Colonic mucosa (tissue), 4 donors: Measurements from ENCODE around the gene MLLT10. TPM values are rescaled to one million over a fixed set of nuclear protein-coding genes. Genes with fewer than 3 reads are reported as not detected.

Experiments used
- DNase-seq: peaks from one replicate; pipeline ENCODE4 v3.0.0-alpha.2; 2020
- H3K27ac ChIP-seq: fragments of 200-600 bp; one replicate; pipeline ENCODE4 v1.8.0; 2021
- H3K27me3 ChIP-seq: fragments of 200-600 bp; one replicate; pipeline ENCODE4 v1.8.0; 2021
- H3K36me3 ChIP-seq: fragments of 200-600 bp; one replicate; pipeline ENCODE4 v1.8.0; 2021
- H3K4me1 ChIP-seq: fragments of 200-600 bp; one replicate; pipeline ENCODE4 v1.8.0; 2021; ENCODE audit warnings: mild to moderate bottlenecking
- H3K4me3 ChIP-seq: fragments of 200-600 bp; one replicate; pipeline ENCODE4 v1.8.0; 2021
- H3K9ac ChIP-seq, 2 donors: one replicate each; pipeline ENCODE4 v1.7.0; 2013; ENCODE audit warnings: control low read depth in 2 of 2, low read depth in 2 of 2, low read length in 2 of 2
- H3K9me3 ChIP-seq: fragments of 200-600 bp; one replicate; pipeline ENCODE4 v1.8.0; 2021
- intact Hi-C: fragments of 100-400 bp; cut with DNase I; formaldehyde crosslinking; loops from one replicate; pipeline ENCODE4 v1.14.1; 2022
- total RNA-seq, 2 donors: library from RNA; stranded (reverse); fragmentation: NEBNext Ultra II Directional in 1 of 2; extraction: Animal tissue kit (Norgen Biotek cat#: 25700) in 1 of 2; gene quantifications; one replicate each; pipeline ENCODE4 v1.2.1, GENCODE V29; 2021
- TF ChIP-seq, protein P1 (sequence below): fragments of 200-600 bp; IDR thresholded peaks from one replicate; pipeline ENCODE4 v1.8.0; 2022; ENCODE audit warnings: antibody characterized with exemption, mild to moderate bottlenecking
- donor health status: healthy.
- donor health status: DM: no; HTN: no; CAD: no.
- donor health status: DM: no; HTN: no; CAD: no.

MLLT10 gene
- total RNA-seq, 2 donors from 2014 or later = 17.8 to 25.1 TPM

DNA sequence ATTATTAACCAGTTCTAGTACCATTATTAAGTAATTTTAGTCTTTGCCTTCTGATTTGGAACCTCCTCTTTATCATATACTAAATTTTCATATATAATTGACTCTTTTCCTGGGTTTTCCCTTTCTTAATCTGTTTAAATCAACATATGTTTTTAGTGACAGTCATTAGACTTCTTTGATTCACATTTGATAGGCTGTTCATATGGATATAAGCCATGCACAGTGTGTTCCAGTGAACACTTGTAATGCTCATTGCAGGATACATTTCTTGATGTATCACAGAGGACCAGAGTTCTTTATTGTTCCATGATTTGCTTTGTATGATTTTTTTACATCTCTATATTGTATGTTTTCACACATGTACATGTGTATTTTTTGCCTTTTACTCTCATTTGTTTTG is 114.0 kb downstream of the MLLT10 start:
- Histone ChIP-seq H3K36me3 (no peaks in the 10 kb centered on the region), H3K9me3 (no peaks in the 10 kb centered on the region), H3K9ac (no peak overlapping the region), H3K27ac (no peak overlapping the region), H3K4me1 (no peaks in the 10 kb centered on the region), H3K4me3 (no peak overlapping the region), H3K27me3 (no peaks in the 10 kb centered on the region)
- TF ChIP-seq, protein P1, sequence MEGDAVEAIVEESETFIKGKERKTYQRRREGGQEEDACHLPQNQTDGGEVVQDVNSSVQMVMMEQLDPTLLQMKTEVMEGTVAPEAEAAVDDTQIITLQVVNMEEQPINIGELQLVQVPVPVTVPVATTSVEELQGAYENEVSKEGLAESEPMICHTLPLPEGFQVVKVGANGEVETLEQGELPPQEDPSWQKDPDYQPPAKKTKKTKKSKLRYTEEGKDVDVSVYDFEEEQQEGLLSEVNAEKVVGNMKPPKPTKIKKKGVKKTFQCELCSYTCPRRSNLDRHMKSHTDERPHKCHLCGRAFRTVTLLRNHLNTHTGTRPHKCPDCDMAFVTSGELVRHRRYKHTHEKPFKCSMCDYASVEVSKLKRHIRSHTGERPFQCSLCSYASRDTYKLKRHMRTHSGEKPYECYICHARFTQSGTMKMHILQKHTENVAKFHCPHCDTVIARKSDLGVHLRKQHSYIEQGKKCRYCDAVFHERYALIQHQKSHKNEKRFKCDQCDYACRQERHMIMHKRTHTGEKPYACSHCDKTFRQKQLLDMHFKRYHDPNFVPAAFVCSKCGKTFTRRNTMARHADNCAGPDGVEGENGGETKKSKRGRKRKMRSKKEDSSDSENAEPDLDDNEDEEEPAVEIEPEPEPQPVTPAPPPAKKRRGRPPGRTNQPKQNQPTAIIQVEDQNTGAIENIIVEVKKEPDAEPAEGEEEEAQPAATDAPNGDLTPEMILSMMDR = no peak
- no peak for DNase-seq
- intact Hi-C loops = no loop called here

DNA sequence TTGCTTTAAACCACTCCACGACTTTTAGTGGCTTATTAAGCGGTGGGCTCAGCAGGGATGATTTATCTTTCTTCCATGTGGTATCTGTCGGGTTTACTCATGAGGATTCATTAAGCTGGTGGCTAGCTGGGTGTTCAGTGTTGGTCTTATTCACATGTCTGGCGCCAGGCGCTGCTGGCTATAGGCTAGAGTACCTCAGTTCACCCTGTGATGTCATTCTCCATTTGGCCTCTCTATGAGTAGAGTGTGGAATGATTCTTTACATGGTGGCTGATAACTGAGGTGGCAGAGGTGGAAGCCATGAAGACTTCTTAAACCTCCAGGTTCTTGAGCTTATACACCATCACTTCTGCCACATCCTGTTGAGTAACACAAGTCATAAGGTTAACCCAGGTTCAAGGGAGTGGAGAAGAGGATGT is 115.4 kb downstream of the MLLT10 start:
- intact Hi-C loops = no loop called here
- no peak overlapping the region for H3K4me3 ChIP-seq
- H3K27ac ChIP-seq = no peak overlapping the region
- no peaks in the 10 kb centered on the region for H3K4me1 ChIP-seq
- H3K36me3 ChIP-seq = no peaks in the 10 kb centered on the region
- DNase-seq = no peak
- H3K27me3 ChIP-seq = no peaks in the 10 kb centered on the region
- TF ChIP-seq, protein P1 = no peak
- no peaks in the 10 kb centered on the region for H3K9me3 ChIP-seq
- no peak overlapping the region for H3K9ac ChIP-seq

DNA sequence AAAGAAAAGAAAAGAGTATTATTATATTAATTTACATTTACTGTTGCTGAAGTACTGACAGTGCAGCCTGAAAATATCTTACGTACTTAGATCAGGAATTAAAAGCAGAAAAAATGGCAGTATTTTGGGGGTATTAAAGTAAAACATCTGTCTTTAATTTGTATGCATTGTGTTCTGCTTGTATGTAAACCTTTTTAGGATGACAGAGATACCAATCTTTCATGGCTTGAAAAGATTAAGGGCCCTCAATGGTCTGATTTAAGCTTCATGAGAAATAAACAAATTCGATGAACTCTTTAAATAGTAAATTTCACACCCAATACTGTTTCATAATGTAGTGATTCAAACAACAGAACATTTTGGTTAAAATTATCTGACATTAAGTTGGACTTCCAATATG is 116.3 kb downstream of the MLLT10 start:
- intact Hi-C loops = no loop called here
- Histone ChIP-seq H3K27ac (no peak overlapping the region), H3K9me3 (no peaks in the 10 kb centered on the region), H3K4me3 (no peak overlapping the region), H3K36me3 (no peaks in the 10 kb centered on the region), H3K27me3 (no peaks in the 10 kb centered on the region), H3K4me1 (no peaks in the 10 kb centered on the region), H3K9ac (no peak overlapping the region)
- no peak for DNase-seq
- TF ChIP-seq, protein P1 = no peak

DNA sequence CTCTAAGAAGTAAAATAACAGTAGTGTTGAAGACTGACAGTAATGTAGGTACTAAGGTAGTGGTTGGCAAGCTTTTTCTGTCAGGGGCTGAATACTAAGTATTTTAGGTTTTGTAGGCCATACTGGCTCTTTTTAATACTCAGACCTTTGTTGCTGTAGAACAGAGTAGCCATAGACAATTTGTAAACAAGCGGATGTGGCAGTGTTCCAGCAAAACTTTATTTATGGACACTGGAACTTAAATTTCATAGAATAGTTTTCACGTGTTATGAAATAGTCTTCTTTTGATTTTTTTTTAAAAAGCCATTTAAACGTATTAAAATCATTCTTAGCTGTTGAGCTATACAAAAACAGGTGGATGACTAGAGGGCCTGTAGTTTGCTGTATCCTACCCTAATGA is 121.2 kb downstream of the MLLT10 start:
- Histone ChIP-seq H3K9me3 (no peaks in the 10 kb centered on the region), H3K4me1 (no peaks in the 10 kb centered on the region), H3K4me3 (no peak overlapping the region), H3K9ac (no peak overlapping the region), H3K36me3 (no peaks in the 10 kb centered on the region), H3K27ac (no peak overlapping the region), H3K27me3 (no peaks in the 10 kb centered on the region)
- no peak for DNase-seq
- intact Hi-C loops = no loop called here
- TF ChIP-seq, protein P1 = no peak

DNA sequence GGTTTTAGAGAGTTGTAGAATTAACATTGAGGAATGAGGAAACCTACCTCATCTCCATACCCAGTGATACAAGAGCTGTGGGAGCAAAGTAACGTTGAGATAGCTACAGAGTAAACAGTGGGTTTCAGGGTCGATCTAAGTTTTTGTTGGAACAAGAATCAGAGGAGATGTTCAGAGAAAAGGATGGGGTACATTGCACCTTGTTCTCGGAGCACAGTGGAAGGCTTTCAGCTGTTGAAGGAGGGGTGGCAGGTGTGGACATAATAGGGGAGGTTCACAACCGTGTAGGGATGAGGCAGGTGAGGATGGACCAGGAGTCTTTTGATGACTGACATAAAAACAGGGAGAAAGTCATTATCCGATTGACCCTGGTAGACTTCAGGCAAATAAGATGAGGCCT is 121.7 kb downstream of the MLLT10 start:
- TF ChIP-seq, protein P1 = no peak
- no peaks in the 10 kb centered on the region for H3K27me3 ChIP-seq
- DNase-seq = no peak
- no peaks in the 10 kb centered on the region for H3K9me3 ChIP-seq
- no peak overlapping the region for H3K4me3 ChIP-seq
- H3K4me1 ChIP-seq = no peaks in the 10 kb centered on the region
- intact Hi-C loops = no loop called here
- no peak overlapping the region for H3K27ac ChIP-seq
- H3K9ac ChIP-seq = no peak overlapping the region
- no peaks in the 10 kb centered on the region for H3K36me3 ChIP-seq

DNA sequence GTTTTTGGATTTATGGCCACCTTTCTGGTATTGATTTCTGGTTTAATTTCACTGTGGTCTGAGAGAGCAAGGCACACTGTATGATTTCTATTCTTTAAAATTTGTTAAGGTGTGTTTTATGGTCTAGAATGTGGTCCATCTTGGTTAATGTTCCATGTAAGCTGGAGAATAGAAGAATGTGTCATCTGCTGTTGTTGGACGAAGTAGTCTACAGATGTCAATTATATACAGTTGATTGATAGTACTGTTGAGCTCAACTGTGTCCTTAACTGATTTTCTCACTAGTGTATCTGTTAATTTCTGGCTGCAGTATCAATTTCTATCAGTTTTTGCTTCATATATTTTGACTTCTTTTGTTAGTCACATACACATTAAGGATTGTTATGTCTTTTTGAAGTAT is 127.1 kb downstream of the MLLT10 start:
- TF ChIP-seq, protein P1 = no peak
- Histone ChIP-seq H3K4me3 (no peak overlapping the region), H3K27me3 (no peaks in the 10 kb centered on the region), H3K4me1 (no peaks in the 10 kb centered on the region), H3K9me3 (no peaks in the 10 kb centered on the region), H3K9ac (no peak overlapping the region), H3K27ac (no peak overlapping the region), H3K36me3 (no peaks in the 10 kb centered on the region)
- intact Hi-C loops = no loop called here
- no peak for DNase-seq
